GM12891 (cell line): ENCODE data around the gene COX19.
A peak's percentile ranks its signal among the peaks of the same experiment; 100 is the strongest.
"Not testable (repeated sequence)": the region's sequence is repeated elsewhere in the genome, so short reads cannot be mapped to it uniquely, and the experiment has no call there.

Experiments used
- DNase-seq: peaks from one replicate; pipeline ENCODE4 v3.0.0; 2011; ENCODE audit warnings: low spot score; ENCODE audit not compliant: insufficient read length
- FAIRE-seq: peaks from 2 replicates; lab custom pipeline; 2011; peaks lifted over from hg19 to GRCh38; lab: Jason Lieb, UNC
- PAX5 ChIP-seq: IDR thresholded peaks from 2 replicates; pipeline ENCODE4 v1.6.1; 2011; ENCODE audit warnings: low read length, moderate library complexity, mild to moderate bottlenecking; ENCODE audit not compliant: insufficient read depth, severe bottlenecking
- POLR2A ChIP-seq: IDR thresholded peaks from 2 replicates; pipeline ENCODE4 v1.6.1; 2011; ENCODE audit warnings: low read depth, low read length, control low read depth
- POLR2AphosphoS5 ChIP-seq: IDR thresholded peaks from 2 replicates; pipeline ENCODE4 v1.6.1; 2011; ENCODE audit warnings: low read depth, low read length, control low read depth
- POU2F2 ChIP-seq: IDR thresholded peaks from 2 replicates; pipeline ENCODE4 v1.6.1; 2011; ENCODE audit warnings: low read depth, mild to moderate bottlenecking, control low read depth, low read length, moderate library complexity
- SPI1 ChIP-seq: IDR thresholded peaks from 2 replicates; pipeline ENCODE4 v1.6.1; 2011; ENCODE audit warnings: low read depth, low read length, control low read depth
- TAF1 ChIP-seq: IDR thresholded peaks from 2 replicates; pipeline ENCODE4 v1.6.1; 2011; ENCODE audit warnings: low read depth, low read length, control low read depth

Gene COX19

GRCh38 chr7:944744-945143, 30.6 kb downstream of the COX19 start:
- FAIRE-seq (no peak), DNase-seq (no peak)
- TF ChIP-seq POLR2A (no peak), SPI1 (no peak), POLR2AphosphoS5 (no peak), PAX5 (no peak), TAF1 (no peak), POU2F2 (no peak)

GRCh38 chr7:943793-944192, 31.6 kb downstream of the COX19 start:
- DNase-seq, FAIRE-seq: not testable (repeated sequence)

GRCh38 chr7:940599-941408, 34.5 kb downstream of the COX19 start:
- TF ChIP-seq TAF1, result no peak
- no peak for TF ChIP-seq SPI1
- TF ChIP-seq POLR2AphosphoS5, result no peak
- TF ChIP-seq POLR2A, result no peak
- no peak for TF ChIP-seq PAX5
- TF ChIP-seq POU2F2, result no peak
- FAIRE-seq (no peak), DNase-seq (no peak)

DNA sequence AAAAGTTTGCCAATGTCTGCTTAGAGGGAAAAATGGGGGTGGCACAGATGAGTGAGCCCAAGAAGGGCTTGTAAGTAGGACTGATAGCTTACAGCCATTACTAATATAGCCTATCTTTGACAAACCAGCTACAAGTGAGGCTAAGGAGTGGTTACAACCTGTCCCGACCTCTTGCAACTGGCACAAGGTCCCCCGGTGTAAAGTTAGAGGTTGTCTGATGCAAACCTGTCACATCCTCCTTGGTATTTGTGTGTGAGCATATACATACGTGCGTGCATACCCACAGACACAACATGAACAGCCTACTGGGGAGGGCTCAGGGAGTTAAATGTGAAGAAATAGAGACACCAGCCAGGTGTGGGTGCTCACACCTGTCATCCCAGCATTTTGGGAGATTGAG, 35.5 kb downstream of the COX19 start:
- DNase-seq, result no peak
- FAIRE-seq, result no peak
- TF ChIP-seq TAF1 (no peak), POLR2AphosphoS5 (no peak), POU2F2 (no peak), SPI1 (no peak)

- FAIRE-seq (no peak), DNase-seq (no peak)
- TF ChIP-seq PAX5 (no peak), POLR2A (no peak), TAF1 (no peak), POU2F2 (no peak), POLR2AphosphoS5 (no peak), SPI1 (no peak)
These were observed 36.7 kb downstream of the COX19 start for GRCh38 chr7:938546-939185.

GRCh38 chr7:937856-938484, 37.4 kb downstream of the COX19 start:
- FAIRE-seq (no peak), DNase-seq (no peak)
- TF ChIP-seq PAX5 (no peak), SPI1 (no peak), POU2F2 (no peak), POLR2AphosphoS5 (no peak), TAF1 (no peak), POLR2A (no peak)

GRCh38 chr7:936386-937054, 38.8 kb downstream of the COX19 start:
- FAIRE-seq, result peak; percentile 86
- no peak for TF ChIP-seq POU2F2
- TF ChIP-seq POLR2A, result no peak
- TF ChIP-seq SPI1, result no peak
- no peak for TF ChIP-seq PAX5
- TF ChIP-seq TAF1, result no peak
- TF ChIP-seq POLR2AphosphoS5, result no peak
- DNase-seq, result peak; percentile 88

DNA sequence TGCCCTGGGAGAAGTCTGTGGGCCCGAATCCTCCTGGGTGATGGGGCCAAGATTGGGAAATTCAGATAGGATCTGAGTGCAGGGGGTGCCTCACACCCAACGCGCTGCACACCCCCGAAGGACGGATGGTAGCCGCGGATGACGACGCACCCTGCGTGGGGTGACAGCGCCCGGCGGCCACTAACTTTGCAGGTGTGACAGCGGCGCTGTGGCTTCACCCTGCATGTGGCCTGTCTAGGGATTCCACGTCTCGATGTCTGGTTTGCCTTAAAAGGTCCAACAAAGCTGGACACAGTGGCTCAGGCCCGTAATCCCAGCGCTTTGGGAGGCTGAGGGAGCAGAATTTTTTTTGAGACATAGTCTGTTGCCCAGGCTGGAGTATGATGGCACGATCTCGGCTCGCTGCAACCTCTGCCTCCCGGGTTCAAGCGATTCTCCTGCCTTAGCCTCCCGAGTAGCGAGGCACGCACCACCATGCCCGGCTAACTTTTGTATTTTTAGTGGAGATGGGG, 39.4 kb downstream of the COX19 start:
- DNase-seq, result no peak
- FAIRE-seq, result peak; percentile 47

GRCh38 chr7:935164-935873, 40.0 kb downstream of the COX19 start:
- FAIRE-seq (no peak), DNase-seq (no peak)
- TF ChIP-seq POU2F2 (no peak), POLR2A (no peak), PAX5 (no peak), POLR2AphosphoS5 (no peak), TAF1 (no peak)

More for the DNA sequence above, 39.4 kb downstream of the COX19 start:
- TF ChIP-seq POU2F2, result no peak
- no peak for TF ChIP-seq POLR2AphosphoS5
- TF ChIP-seq PAX5, result no peak
- no peak for TF ChIP-seq TAF1
- TF ChIP-seq POLR2A, result no peak
- TF ChIP-seq SPI1, result no peak
